GM20000 (cell line): Measurements from ENCODE around the gene CMTR2.

Experiments used
- DNase-seq: peaks from one replicate; pipeline ENCODE4 v3.0.0; 2012; ENCODE audit warnings: low spot score
- CTCF ChIP-seq: IDR thresholded peaks from 2 replicates; pipeline ENCODE4 v1.5.1; 2012; ENCODE audit warnings: mild to moderate bottlenecking, control low read depth; ENCODE audit errors: extremely low read depth, missing control alignments

The CMTR2 gene

GRCh38 chr16:71273384-71273783, 15.8 kb downstream of the CMTR2 start:
- TF ChIP-seq CTCF = no peak
- DNase-seq = no peak

GRCh38 chr16:71264299-71264698, 24.9 kb downstream of the CMTR2 start:
- no peak for DNase-seq
- no peak for TF ChIP-seq CTCF

GRCh38 chr16:71263582-71263981, 25.6 kb downstream of the CMTR2 start:
- DNase-seq = no peak

GRCh38 chr16:71262391-71262790, 26.8 kb downstream of the CMTR2 start:
- DNase-seq = no peak
- no peak for TF ChIP-seq CTCF

More at GRCh38 chr16:71263582-71263981, 25.6 kb downstream of the CMTR2 start:
- TF ChIP-seq CTCF = no peak

GRCh38 chr16:71260995-71261394, 28.2 kb downstream of the CMTR2 start:
- no peak for TF ChIP-seq CTCF

GRCh38 chr16:71259086-71259485, 30.1 kb downstream of the CMTR2 start:
- no peak for DNase-seq
- TF ChIP-seq CTCF = no peak

More at GRCh38 chr16:71260995-71261394, 28.2 kb downstream of the CMTR2 start:
- DNase-seq = no peak

- DNase-seq = no peak
- no peak for TF ChIP-seq CTCF
Observed at GRCh38 chr16:71258372-71258771, 30.8 kb downstream of the CMTR2 start.

- no peak for TF ChIP-seq CTCF
- no peak for DNase-seq
Observed at GRCh38 chr16:71257768-71258167, 31.4 kb downstream of the CMTR2 start.
